ENCODE results near the gene MUC5AC.
"Not testable (repeated sequence)": the region's sequence is repeated elsewhere in the genome, so short reads cannot be mapped to it uniquely, and the experiment has no call there.

GRCh38 chr11:1246301-1246700, 88.5 kb downstream of the MUC5AC start:
- not testable (repeated sequence) for TF ChIP-seq CTCF (IDR thresholded peaks at IDR 0.05; ENCODE audit: low read depth, low read length); POLR2A (IDR thresholded peaks at IDR 0.05; ENCODE audit: extremely low read depth, insufficient read length)

All from NB4 (cell line).